Stomach (tissue), 9 donors: ENCODE data around the gene M1AP. TPM values are rescaled to one million over a fixed set of nuclear protein-coding genes. Genes with fewer than 3 reads are reported as not detected.
"Not testable (repeated sequence)": the region's sequence is repeated elsewhere in the genome, so short reads cannot be mapped to it uniquely, and the experiment has no call there.

Source experiments
- DNase-seq, 2 donors: peaks; one replicate each; pipeline versions ENCODE4 v3.0.0 to v3.0.0-alpha.2; 2013 to 2019
- H3K27ac ChIP-seq, 5 donors: fragments of 200-600 bp in 4 of 5; sonication (generic) in 4 of 5; one replicate each; pipeline ENCODE4 v1.5.1; 2013 to 2019; ENCODE audit warnings: mild to moderate bottlenecking in 1 of 5, moderate library complexity in 1 of 5
- H3K27me3 ChIP-seq, 3 donors: fragments of 200-600 bp; sonication (generic); one replicate each; pipeline ENCODE4 v1.5.1; 2017 to 2019; ENCODE audit warnings: mixed run types in 1 of 3
- H3K36me3 ChIP-seq, 4 donors: fragments of 200-600 bp; sonication (generic); 1 replicate in 3 of 4; 2 replicates in 1 of 4; pipeline ENCODE4 v1.5.1; 2016 to 2019
- H3K4me1 ChIP-seq, 4 donors: fragments of 200-600 bp; sonication (generic); one replicate each; pipeline ENCODE4 v1.5.1; 2016 to 2019
- H3K4me3 ChIP-seq, 4 donors: fragments of 200-600 bp; sonication (generic) in 3 of 4; one replicate each; pipeline ENCODE4 v1.5.1; 2016 to 2019; ENCODE audit warnings: mild to moderate bottlenecking in 1 of 4
- H3K9me3 ChIP-seq, 4 donors: fragments of 200-600 bp; sonication (generic); one replicate each; pipeline ENCODE4 v1.5.1; 2016 to 2019
- CTCF ChIP-seq, 7 experiments: fragments of 450-650 bp in 4 of 7; fragments of 200-600 bp in 3 of 7; sonication (generic) in 3 of 7; IDR thresholded peaks; one replicate each; pipeline ENCODE4 v1.5.1; 2016 to 2019; ENCODE audit warnings: antibody characterized with exemption in 7 of 7, control low read depth in 2 of 7, mild to moderate bottlenecking in 1 of 7
- EP300 ChIP-seq: sonication (generic); formaldehyde crosslinking; IDR thresholded peaks from one replicate; pipeline ENCODE4 v1.6.1; 2017; ENCODE audit warnings: antibody characterized with exemption
- POLR2A ChIP-seq, 4 donors: fragments of 450-650 bp; IDR thresholded peaks; one replicate each; pipeline ENCODE4 v1.6.1; 2016; ENCODE audit warnings: antibody characterized with exemption in 4 of 4, control low read depth in 2 of 4, mild to moderate bottlenecking in 1 of 4, moderate library complexity in 1 of 4
- POLR2AphosphoS5 ChIP-seq, 3 donors: sonication (generic); formaldehyde crosslinking; IDR thresholded peaks; one replicate each; pipeline ENCODE4 v1.6.1; 2016; ENCODE audit warnings: antibody characterized with exemption in 3 of 3
- WGBS, 5 donors: extraction: QIAGEN DNeasy Blood & Tissue Kit in 3 of 5; methylation state at CpG; one replicate each; pipeline versions ENCODE4 v1.1.5 to v1.1.7; 2013 to 2018; 5-methylcytosine and 5-hydroxymethylcytosine counted together
- intact Hi-C: fragments of 100-400 bp; cut with DNase I; formaldehyde crosslinking; loops from one replicate; pipeline ENCODE4 v1.15.1; 2023; ENCODE audit warnings: low total_unique reads
- polyA plus RNA-seq, 3 donors: library from polyadenylated mRNA; stranded (reverse); fragments of 200-250 nt; gene quantifications; one replicate each; pipeline ENCODE4 v1.2.3, GENCODE V29; 2013
- total RNA-seq, 5 donors: library from RNA; depleted of rRNA; stranded (reverse); fragments of >200 nt; gene quantifications; one replicate each; pipeline versions ENCODE4 v1.1.0 to v1.2.3, GENCODE V29; 2014 to 2016
- donor health status: healthy with polysubstance abuse.
- donor health status: Bipolar disorder and iron deficiency.
- donor health status: healthy.

The M1AP gene
- total and polyA plus RNA-seq, 8 donors: 0.18 to 27.1 (median 0.31) TPM; not detected in 3

GRCh38 chr2:74632209-74632938 lies 15.8 kb downstream of the M1AP start:
- no peaks in the 10 kb centered on the region for H3K27me3 ChIP-seq
- no peak for DNase-seq
- peaks cover 0 to 7% (median 0%) of the 10 kb centered on the region in 4 donors for H3K4me1 ChIP-seq
- no peaks in the 10 kb centered on the region for H3K9me3 ChIP-seq
- WGBS, 5 donors: 71 to 81% (median 78%) methylated on average over 3 of the region's 3 CpGs
- TF ChIP-seq POLR2AphosphoS5 (IDR thresholded peaks at IDR 0.05): no peak
- TF ChIP-seq CTCF (IDR thresholded peaks at IDR 0.05): no peak
- no peak for TF ChIP-seq EP300
- TF ChIP-seq POLR2A (IDR thresholded peaks at IDR 0.05): no peak
- no peaks in the 10 kb centered on the region for H3K36me3 ChIP-seq
- intact Hi-C loops: no loop called here
- H3K4me3 ChIP-seq: no peak overlapping the region
- no peak overlapping the region for H3K27ac ChIP-seq

GRCh38 chr2:74630454-74630853 lies 17.7 kb downstream of the M1AP start:
- DNase-seq, H3K4me1 ChIP-seq, H3K27me3 ChIP-seq, H3K27ac ChIP-seq, H3K9me3 ChIP-seq, H3K36me3 ChIP-seq, H3K4me3 ChIP-seq, intact Hi-C loops: not testable (repeated sequence)
- 88 to 98% (median 97%) methylated on average over 3 of the region's 3 CpGs for WGBS, 5 donors

- no peak for DNase-seq
- Histone ChIP-seq H3K4me3 (no peak overlapping the region), H3K36me3 (no peaks in the 10 kb centered on the region), H3K27me3 (no peaks in the 10 kb centered on the region), H3K9me3 (no peaks in the 10 kb centered on the region), H3K27ac (no peak overlapping the region), H3K4me1 (peaks cover 0 to 7% (median 0%) of the 10 kb centered on the region in 4 donors)
- intact Hi-C loops: no loop called here
- TF ChIP-seq EP300 (no peak), CTCF (IDR thresholded peaks at IDR 0.05) (no peak), POLR2AphosphoS5 (IDR thresholded peaks at IDR 0.05) (no peak), POLR2A (IDR thresholded peaks at IDR 0.05) (no peak)
- WGBS, 5 donors: 61 to 88% (median 73%) methylated on average over 3 of the region's 3 CpGs
Measured at GRCh38 chr2:74628538-74629105, 19.5 kb downstream of the M1AP start.

- no peak for DNase-seq
- 82 to 88% (median 85%) methylated on average over 5 of the region's 5 CpGs for WGBS, 5 donors
- intact Hi-C loops: no loop called here
Measured at GRCh38 chr2:74625658-74626425, 22.3 kb downstream of the M1AP start.

More at GRCh38 chr2:74625658-74626425, 22.3 kb downstream of the M1AP start:
- no peaks in the 10 kb centered on the region for H3K36me3 ChIP-seq
- no peaks in the 10 kb centered on the region for H3K9me3 ChIP-seq
- H3K4me1 ChIP-seq: no peaks in the 10 kb centered on the region
- no peak overlapping the region for H3K27ac ChIP-seq
- TF ChIP-seq CTCF (IDR thresholded peaks at IDR 0.05) (no peak), POLR2AphosphoS5 (IDR thresholded peaks at IDR 0.05) (no peak), POLR2A (IDR thresholded peaks at IDR 0.05) (no peak), EP300 (no peak)
- H3K27me3 ChIP-seq: no peaks in the 10 kb centered on the region
- H3K4me3 ChIP-seq: no peak overlapping the region
